Panc1 (cell line): ENCODE results near the gene CPNE7. TPM values are rescaled to one million over a fixed set of nuclear protein-coding genes. Genes with fewer than 3 reads are reported as not detected.

Source experiments
- ATAC-seq: fragments of 200-7000 bp; cut with Tn5 transposase; 2 replicates; pipeline ENCODE4 v1.9.1; 2020; ENCODE audit warnings: mild to moderate bottlenecking, moderate library complexity
- BruUV-seq: library from RNA; stranded (reverse); fragments of 400-500 nt; replicated peaks from 2 replicates; lab custom pipeline; 2021; lab: Mats Ljungman, UMichigan
- CTCF ChIA-PET: fragments of 300-600 bp; sonication (Branson Sonifier 250); formaldehyde crosslinking; loops from one replicate; lab custom pipeline; 2022; ENCODE audit warnings: antibody characterized with exemption; lab: Charles Lee
- POLR2A ChIA-PET: fragments of 300-600 bp; sonication (Branson Sonifier 250); formaldehyde crosslinking; loops from one replicate; lab custom pipeline; 2022; ENCODE audit warnings: antibody characterized with exemption; lab: Charles Lee
- DNase-seq: peaks from one replicate; pipeline ENCODE4 v3.0.0-alpha.2; 2010; ENCODE audit warnings: low read depth, low spot score
- H3K27ac ChIP-seq: 2 replicates; pipeline ENCODE4 v1.5.1; 2011; ENCODE audit warnings: mild to moderate bottlenecking, low read length, inconsistent platforms
- H3K27me3 ChIP-seq: fragments of 200-500 bp; sonication (Bioruptor generic); 2 replicates; pipeline ENCODE4 v1.6.0; 2014; ENCODE audit warnings: low read length, inconsistent platforms; ENCODE audit not compliant: control insufficient read depth, insufficient read depth
- H3K36me3 ChIP-seq: fragments of 200-500 bp; sonication (Bioruptor generic); 2 replicates; pipeline ENCODE4 v1.5.1; 2014; ENCODE audit warnings: inconsistent platforms, mild to moderate bottlenecking, low read length, moderate library complexity; ENCODE audit not compliant: control insufficient read depth, insufficient read depth
- H3K4me1 ChIP-seq: 2 replicates; pipeline ENCODE4 v1.5.1; 2011; ENCODE audit warnings: inconsistent platforms, mild to moderate bottlenecking, low read length, moderate library complexity; ENCODE audit not compliant: control insufficient read depth, insufficient read depth
- H3K4me3 ChIP-seq, 2 experiments: 2 replicates each; pipeline ENCODE4 v1.5.1; 2011 to 2012; ENCODE audit warnings: low read depth in 2 of 2, low read length in 2 of 2, mild to moderate bottlenecking in 2 of 2, inconsistent platforms in 1 of 2, moderate library complexity in 1 of 2
- H3K9me3 ChIP-seq: fragments of 200-500 bp; sonication (Bioruptor generic); 2 replicates; pipeline ENCODE4 v1.5.1; 2014; ENCODE audit warnings: low read depth, mild to moderate bottlenecking, inconsistent platforms, low read length, moderate library complexity; ENCODE audit not compliant: control insufficient read depth, insufficient read depth
- CTCF ChIP-seq: fragments of 450-650 bp; IDR thresholded peaks from 2 replicates; pipeline ENCODE4 v1.5.1; 2017; ENCODE audit warnings: mild to moderate bottlenecking
- POLR2AphosphoS5 ChIP-seq: IDR thresholded peaks from 2 replicates; pipeline ENCODE4 v1.6.1; 2012; ENCODE audit warnings: mild to moderate bottlenecking, low read depth, low read length, moderate library complexity
- REST ChIP-seq, 2 experiments: IDR thresholded peaks; 2 replicates each; pipeline ENCODE4 v1.6.1; 2011 to 2012; ENCODE audit warnings: low read depth in 2 of 2, control low read depth in 1 of 2, low read length in 1 of 2, mild to moderate bottlenecking in 1 of 2, moderate library complexity in 1 of 2; ENCODE audit not compliant: insufficient read depth in 1 of 2
- SIN3A ChIP-seq: IDR thresholded peaks from 2 replicates; pipeline ENCODE4 v1.6.1; 2012; ENCODE audit warnings: low read depth, mild to moderate bottlenecking, low read length, moderate library complexity, borderline replicate concordance; ENCODE audit not compliant: insufficient read depth
- TCF7L2 ChIP-seq: IDR thresholded peaks from 2 replicates; pipeline ENCODE4 v1.6.1; 2011; ENCODE audit warnings: mild to moderate bottlenecking, low read depth, low read length, inconsistent platforms
- in situ Hi-C: cut with HindIII; loops from 2 replicates; pipeline ENCODE4 v1.10.0; 2016; ENCODE audit warnings: low sequenced_read_pairs, low pct_unique_long_range_greater_than_20kb
- intact Hi-C: fragments of 100-400 bp; cut with micrococcal nuclease; formaldehyde crosslinking; loops from one replicate; pipeline ENCODE4 v1.10.0; 2022; ENCODE audit not compliant: unreplicated experiment
- total RNA-seq: library from RNA; stranded (reverse); gene quantifications from one replicate; pipeline ENCODE4 v1.2.1, GENCODE V29; 2021; ENCODE audit not compliant: unreplicated experiment

Gene CPNE7
- total RNA-seq, 1 experiment from 2014 or later, result 32.7 TPM

GRCh38 chr16:89576153-89577054 is 846 bp downstream of the CPNE7 start:
- no peaks in the 10 kb centered on the region for H3K27me3 ChIP-seq
- CTCF ChIA-PET, result no interaction called here

GRCh38 chr16:89577055-89577759 is 1.6 kb downstream of the CPNE7 start:
- Histone ChIP-seq H3K4me1 (peaks cover 7% of the 10 kb centered on the region), H3K9me3 (no peaks in the 10 kb centered on the region), H3K27ac (no peak overlapping the region), H3K4me3 (peak overlapping the region in 1 of 2 experiments; percentile 55; a peak in 2 of 4 replicates), H3K27me3 (no peaks in the 10 kb centered on the region), H3K36me3 (no peaks in the 10 kb centered on the region; the same call in 1 of the 2 replicates)
- in situ Hi-C loops (no loop called here), intact Hi-C loops (no loop called here)
- no TSS peak for BruUV-seq
- POLR2A ChIA-PET, result no interaction called here
- DNase-seq, result no peak
- ATAC-seq, result no peak
- no peak for TF ChIP-seq REST (IDR thresholded peaks at IDR 0.05; ENCODE audit: insufficient read depth in 1 of 2, low read depth in 2 of 2, low read length in 1 of 2)
- TF ChIP-seq SIN3A, result no peak
- TF ChIP-seq POLR2AphosphoS5, result no peak
- TF ChIP-seq CTCF, result no peak
- no peak for TF ChIP-seq TCF7L2
- CTCF ChIA-PET, result no interaction called here

More at GRCh38 chr16:89576153-89577054, 846 bp downstream of the CPNE7 start:
- in situ Hi-C loops (no loop called here), intact Hi-C loops (no loop called here)
- Histone ChIP-seq H3K36me3 (no peaks in the 10 kb centered on the region; the same call in 1 of the 2 replicates), H3K27ac (no peak overlapping the region; the same call in 1 of the 2 replicates), H3K4me1 (no peaks in the 10 kb centered on the region), H3K4me3 (peak overlapping the region; percentile 45 to 55), H3K9me3 (no peaks in the 10 kb centered on the region)
- DNase-seq (no peak), ATAC-seq (no peak)
- no peak for TF ChIP-seq REST (IDR thresholded peaks at IDR 0.05; ENCODE audit: insufficient read depth in 1 of 2, low read depth in 2 of 2, low read length in 1 of 2)
- TF ChIP-seq TCF7L2, result no peak
- no TSS peak for BruUV-seq
- POLR2A ChIA-PET, result no interaction called here
